Endothelial cell (in vitro differentiated cells): ENCODE measurements around the gene CLCC1. TPM values are rescaled to one million over a fixed set of nuclear protein-coding genes. Genes with fewer than 3 reads are reported as not detected.
"Not testable (repeated sequence)": the region's sequence is repeated elsewhere in the genome, so short reads cannot be mapped to it uniquely, and the experiment has no call there.

Experiments used
- DNase-seq: peaks from one replicate; pipeline ENCODE4 v3.0.0; 2021; ENCODE audit warnings: low spot score
- H3K27ac Mint-ChIP-seq: one replicate; pipeline ENCODE4 v1.8.0; 2021; ENCODE audit warnings: mixed read lengths, inconsistent platforms; ENCODE audit not compliant: unreplicated experiment
- H3K27me3 Mint-ChIP-seq: one replicate; pipeline ENCODE4 v1.8.0; 2021; ENCODE audit warnings: mild to moderate bottlenecking, moderate library complexity, mixed read lengths, inconsistent platforms; ENCODE audit not compliant: unreplicated experiment
- H3K36me3 Mint-ChIP-seq: one replicate; pipeline ENCODE4 v1.8.0; 2021; ENCODE audit warnings: mild to moderate bottlenecking, low read depth, mixed read lengths, inconsistent platforms; ENCODE audit not compliant: unreplicated experiment
- H3K4me1 Mint-ChIP-seq: one replicate; pipeline ENCODE4 v1.8.0; 2021; ENCODE audit warnings: mild to moderate bottlenecking, mixed read lengths, inconsistent platforms; ENCODE audit not compliant: unreplicated experiment
- H3K4me3 Mint-ChIP-seq: one replicate; pipeline ENCODE4 v1.8.0; 2021; ENCODE audit warnings: mild to moderate bottlenecking, mixed read lengths, inconsistent platforms; ENCODE audit not compliant: unreplicated experiment
- H3K9me3 Mint-ChIP-seq: one replicate; pipeline ENCODE4 v1.8.0; 2021; ENCODE audit warnings: mixed read lengths, inconsistent platforms; ENCODE audit not compliant: unreplicated experiment
- long read RNA-seq: library from polyadenylated mRNA; unstranded; transcript quantifications from one replicate; pipeline ENCODE4 v2.0.0, GENCODE V29; 2020; ENCODE audit not compliant: unreplicated experiment
- total RNA-seq: library from RNA; stranded (reverse); fragmentation: NEBNext Ultra II Directional; extraction: Animal tissue kit (Norgen Biotek cat#: 25700); gene quantifications from one replicate; pipeline ENCODE4 v1.2.1, GENCODE V29; 2021; ENCODE audit not compliant: unreplicated experiment
- TF ChIP-seq, protein P1 (sequence below): fragments of 200-600 bp; sonication (generic); IDR thresholded peaks from one replicate; pipeline ENCODE4 v1.5.0; 2021; ENCODE audit warnings: antibody characterized with exemption; ENCODE audit not compliant: unreplicated experiment

The CLCC1 gene, protein sequence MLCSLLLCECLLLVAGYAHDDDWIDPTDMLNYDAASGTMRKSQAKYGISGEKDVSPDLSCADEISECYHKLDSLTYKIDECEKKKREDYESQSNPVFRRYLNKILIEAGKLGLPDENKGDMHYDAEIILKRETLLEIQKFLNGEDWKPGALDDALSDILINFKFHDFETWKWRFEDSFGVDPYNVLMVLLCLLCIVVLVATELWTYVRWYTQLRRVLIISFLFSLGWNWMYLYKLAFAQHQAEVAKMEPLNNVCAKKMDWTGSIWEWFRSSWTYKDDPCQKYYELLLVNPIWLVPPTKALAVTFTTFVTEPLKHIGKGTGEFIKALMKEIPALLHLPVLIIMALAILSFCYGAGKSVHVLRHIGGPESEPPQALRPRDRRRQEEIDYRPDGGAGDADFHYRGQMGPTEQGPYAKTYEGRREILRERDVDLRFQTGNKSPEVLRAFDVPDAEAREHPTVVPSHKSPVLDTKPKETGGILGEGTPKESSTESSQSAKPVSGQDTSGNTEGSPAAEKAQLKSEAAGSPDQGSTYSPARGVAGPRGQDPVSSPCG
- 28.2 TPM for total RNA-seq
- long read RNA-seq, full-length matches to known transcripts = 2 of 12 reads
- long read RNA-seq, partial matches to known transcripts = 1 of 12 reads
- long read RNA-seq, other reads (novel, unspliced or antisense) = 9 of 12 reads

DNA sequence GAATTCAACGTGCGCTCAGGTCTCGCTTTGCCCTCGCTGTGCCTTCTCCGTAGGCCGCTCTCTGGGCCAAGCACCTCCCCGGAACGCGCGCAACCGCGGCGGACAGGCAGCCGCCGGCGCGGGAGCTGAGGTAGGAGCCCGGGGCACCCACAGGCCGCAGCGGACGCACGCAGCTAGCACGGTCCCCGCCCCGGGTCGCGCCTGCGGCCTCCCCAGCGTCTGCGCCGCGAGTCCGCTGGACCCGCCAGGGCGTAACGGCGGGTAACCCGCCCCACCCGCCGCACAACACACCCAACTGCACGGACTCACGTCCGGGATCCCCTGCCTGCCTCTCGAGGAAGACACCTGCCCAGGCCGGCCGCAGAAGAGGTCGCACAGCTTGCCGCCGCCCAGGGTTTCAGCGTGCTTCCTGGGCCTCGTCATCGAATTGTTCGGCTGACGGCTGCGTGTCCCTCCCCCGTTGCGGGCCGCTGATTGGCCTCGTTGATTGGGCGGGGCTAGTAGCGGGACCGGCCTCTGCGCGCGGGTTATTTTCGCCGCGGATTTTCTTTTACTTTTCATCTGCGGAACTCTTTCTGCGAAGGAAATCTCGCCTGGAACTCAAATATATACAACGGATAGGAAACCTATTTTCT, at the start of gene CLCC1:
Gene CLCC1, minus strand, starts transcription at position 433 of the 635 bp plus-strand sequence. CDS start 13,047 bp downstream, outside the sequence.
- Mint-ChIP-seq H3K9me3 (no peaks in the 10 kb centered on the region), H3K4me3 (peak within 1 kb of the TSS; percentile 91), H3K27ac (peak within 1 kb of the TSS; percentile 75), H3K36me3 (no peaks in the 10 kb centered on the region), H3K4me1 (peaks cover 16% of the 10 kb centered on the region), H3K27me3 (peaks cover 4% of the 10 kb centered on the region)
- peak; percentile 89 for DNase-seq
- TF ChIP-seq, protein P1, sequence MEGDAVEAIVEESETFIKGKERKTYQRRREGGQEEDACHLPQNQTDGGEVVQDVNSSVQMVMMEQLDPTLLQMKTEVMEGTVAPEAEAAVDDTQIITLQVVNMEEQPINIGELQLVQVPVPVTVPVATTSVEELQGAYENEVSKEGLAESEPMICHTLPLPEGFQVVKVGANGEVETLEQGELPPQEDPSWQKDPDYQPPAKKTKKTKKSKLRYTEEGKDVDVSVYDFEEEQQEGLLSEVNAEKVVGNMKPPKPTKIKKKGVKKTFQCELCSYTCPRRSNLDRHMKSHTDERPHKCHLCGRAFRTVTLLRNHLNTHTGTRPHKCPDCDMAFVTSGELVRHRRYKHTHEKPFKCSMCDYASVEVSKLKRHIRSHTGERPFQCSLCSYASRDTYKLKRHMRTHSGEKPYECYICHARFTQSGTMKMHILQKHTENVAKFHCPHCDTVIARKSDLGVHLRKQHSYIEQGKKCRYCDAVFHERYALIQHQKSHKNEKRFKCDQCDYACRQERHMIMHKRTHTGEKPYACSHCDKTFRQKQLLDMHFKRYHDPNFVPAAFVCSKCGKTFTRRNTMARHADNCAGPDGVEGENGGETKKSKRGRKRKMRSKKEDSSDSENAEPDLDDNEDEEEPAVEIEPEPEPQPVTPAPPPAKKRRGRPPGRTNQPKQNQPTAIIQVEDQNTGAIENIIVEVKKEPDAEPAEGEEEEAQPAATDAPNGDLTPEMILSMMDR = no peak

GRCh38 chr1:109011335-109011734, 48.1 kb upstream of the CLCC1 start:
- Mint-ChIP-seq H3K36me3 (peaks cover 7% of the 10 kb centered on the region), H3K9me3 (no peaks in the 10 kb centered on the region), H3K27ac (no peak overlapping the region), H3K27me3 (no peaks in the 10 kb centered on the region), H3K4me3 (no peak overlapping the region), H3K4me1 (no peaks in the 10 kb centered on the region)
- TF ChIP-seq, protein P1 = no peak
- no peak for DNase-seq

DNA sequence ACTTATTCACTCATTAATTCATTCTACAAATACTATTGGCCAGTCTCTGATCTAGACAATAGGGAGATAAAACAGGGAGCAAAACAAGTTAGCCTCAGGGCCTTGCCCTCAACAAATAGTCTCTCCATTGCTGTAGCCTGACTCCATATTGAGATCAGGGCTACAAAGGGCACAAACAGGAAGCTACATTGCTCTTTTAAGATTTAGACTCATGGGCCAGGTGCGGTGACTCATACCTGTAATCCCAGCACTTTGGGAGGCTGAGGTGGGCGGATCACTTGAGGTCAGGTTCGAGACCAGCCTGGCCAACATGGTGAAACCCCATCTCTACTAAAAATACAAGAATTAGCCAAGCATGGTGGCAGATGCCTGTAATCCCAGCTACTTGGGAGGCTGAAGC, 33.3 kb upstream of the CLCC1 start:
- peaks cover 23% of the 10 kb centered on the region for H3K36me3 Mint-ChIP-seq
- not testable (repeated sequence) for H3K4me3 Mint-ChIP-seq, H3K27ac Mint-ChIP-seq

DNA sequence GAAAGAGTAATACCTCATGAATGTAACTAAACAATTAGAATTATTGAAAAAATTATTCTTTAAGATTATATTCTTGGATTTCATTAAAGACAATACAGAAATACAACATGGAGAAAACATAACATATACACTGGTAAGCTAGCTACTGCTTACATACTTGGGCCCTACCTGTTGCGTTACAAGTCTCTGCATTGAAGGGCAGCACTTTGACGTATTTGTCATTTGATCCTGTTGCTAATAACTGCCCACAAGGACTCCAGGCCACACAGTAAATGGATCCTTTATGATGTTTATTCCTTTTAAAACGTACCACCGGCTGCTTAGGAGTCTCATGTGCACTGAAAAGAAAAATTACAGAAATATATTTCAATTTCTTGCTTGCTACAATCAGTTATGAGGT, 19.8 kb upstream of the CLCC1 start:
- H3K9me3 Mint-ChIP-seq = no peaks in the 10 kb centered on the region
- no peak for DNase-seq
- H3K36me3 Mint-ChIP-seq = peaks cover 24% of the 10 kb centered on the region
- no peak overlapping the region for H3K4me3 Mint-ChIP-seq
- H3K27ac Mint-ChIP-seq = no peak overlapping the region
- TF ChIP-seq, protein P1 = no peak
- no peaks in the 10 kb centered on the region for H3K4me1 Mint-ChIP-seq
- H3K27me3 Mint-ChIP-seq = peaks cover 1% of the 10 kb centered on the region

More for the DNA sequence above, 33.3 kb upstream of the CLCC1 start:
- not testable (repeated sequence) for H3K9me3 Mint-ChIP-seq, H3K4me1 Mint-ChIP-seq, H3K27me3 Mint-ChIP-seq, DNase-seq

DNA sequence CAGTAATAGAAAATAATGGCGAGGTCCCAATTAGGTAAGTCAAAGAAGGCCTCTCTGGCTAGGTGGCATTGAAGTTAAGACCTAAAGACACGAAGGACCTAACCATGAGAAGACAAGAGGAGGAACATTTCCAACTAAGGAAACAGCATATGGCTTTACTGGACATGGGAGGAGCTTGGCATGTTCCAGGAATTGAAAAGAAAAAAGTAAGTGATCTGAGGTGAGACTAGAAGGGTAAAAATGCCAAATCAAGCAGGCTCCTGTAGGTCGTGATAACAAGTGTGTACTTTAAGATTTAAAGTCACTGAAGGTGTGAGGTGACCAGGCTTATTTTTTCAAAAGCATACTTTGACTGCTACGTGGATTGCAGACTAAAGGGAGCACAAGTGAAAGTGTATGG, 13.4 kb upstream of the CLCC1 start:
- Mint-ChIP-seq H3K4me3 (peak overlapping the region; percentile 5), H3K9me3 (no peaks in the 10 kb centered on the region), H3K4me1 (no peaks in the 10 kb centered on the region), H3K27ac (no peak overlapping the region), H3K36me3 (peaks cover 35% of the 10 kb centered on the region), H3K27me3 (peaks cover 3% of the 10 kb centered on the region)
- TF ChIP-seq, protein P1 = no peak
- no peak for DNase-seq
